ENCODE data around the gene HSP90B1. TPM values are rescaled to one million over a fixed set of nuclear protein-coding genes. Genes with fewer than 3 reads are reported as not detected.

The HSP90B1 gene
- total RNA-seq, 1 experiment from 2014 or later: 888 TPM

DNA sequence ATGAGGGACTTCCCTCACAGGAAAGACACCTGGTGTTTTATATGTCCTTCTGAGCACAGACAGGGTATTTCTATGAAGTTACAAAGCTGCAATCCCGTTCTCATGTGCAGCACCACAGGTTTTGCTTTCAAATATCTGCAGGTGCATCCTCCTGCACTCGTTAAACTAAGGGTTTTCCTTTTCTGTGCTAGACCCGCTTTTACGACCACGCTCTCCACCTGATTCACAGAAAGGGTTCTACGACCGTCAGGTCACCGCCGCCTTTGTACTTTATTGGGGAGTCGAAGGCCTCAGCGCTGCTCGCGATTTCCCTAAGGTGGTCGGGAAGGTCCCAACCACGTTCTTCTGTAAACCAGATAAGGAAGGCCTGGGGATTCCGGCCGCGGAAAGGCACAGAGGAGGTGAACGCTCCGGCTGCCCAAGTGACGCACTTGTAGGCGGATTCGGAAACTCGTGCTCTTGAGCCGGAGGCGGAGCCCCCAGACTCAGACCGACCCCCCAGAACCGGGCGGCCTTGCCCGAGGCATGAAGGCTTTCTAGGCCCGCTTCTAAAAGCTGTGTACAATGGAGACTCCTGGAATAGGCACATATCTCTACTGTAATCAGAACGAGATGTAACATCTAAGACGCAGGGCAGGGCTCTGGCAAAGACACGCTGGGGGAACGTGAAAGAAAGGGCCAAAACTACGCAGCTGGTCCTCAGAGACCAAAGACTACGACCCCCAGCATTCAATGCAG lies 995 bp upstream of the HSP90B1 start (continued):
- TF ChIP-seq, protein P1, sequence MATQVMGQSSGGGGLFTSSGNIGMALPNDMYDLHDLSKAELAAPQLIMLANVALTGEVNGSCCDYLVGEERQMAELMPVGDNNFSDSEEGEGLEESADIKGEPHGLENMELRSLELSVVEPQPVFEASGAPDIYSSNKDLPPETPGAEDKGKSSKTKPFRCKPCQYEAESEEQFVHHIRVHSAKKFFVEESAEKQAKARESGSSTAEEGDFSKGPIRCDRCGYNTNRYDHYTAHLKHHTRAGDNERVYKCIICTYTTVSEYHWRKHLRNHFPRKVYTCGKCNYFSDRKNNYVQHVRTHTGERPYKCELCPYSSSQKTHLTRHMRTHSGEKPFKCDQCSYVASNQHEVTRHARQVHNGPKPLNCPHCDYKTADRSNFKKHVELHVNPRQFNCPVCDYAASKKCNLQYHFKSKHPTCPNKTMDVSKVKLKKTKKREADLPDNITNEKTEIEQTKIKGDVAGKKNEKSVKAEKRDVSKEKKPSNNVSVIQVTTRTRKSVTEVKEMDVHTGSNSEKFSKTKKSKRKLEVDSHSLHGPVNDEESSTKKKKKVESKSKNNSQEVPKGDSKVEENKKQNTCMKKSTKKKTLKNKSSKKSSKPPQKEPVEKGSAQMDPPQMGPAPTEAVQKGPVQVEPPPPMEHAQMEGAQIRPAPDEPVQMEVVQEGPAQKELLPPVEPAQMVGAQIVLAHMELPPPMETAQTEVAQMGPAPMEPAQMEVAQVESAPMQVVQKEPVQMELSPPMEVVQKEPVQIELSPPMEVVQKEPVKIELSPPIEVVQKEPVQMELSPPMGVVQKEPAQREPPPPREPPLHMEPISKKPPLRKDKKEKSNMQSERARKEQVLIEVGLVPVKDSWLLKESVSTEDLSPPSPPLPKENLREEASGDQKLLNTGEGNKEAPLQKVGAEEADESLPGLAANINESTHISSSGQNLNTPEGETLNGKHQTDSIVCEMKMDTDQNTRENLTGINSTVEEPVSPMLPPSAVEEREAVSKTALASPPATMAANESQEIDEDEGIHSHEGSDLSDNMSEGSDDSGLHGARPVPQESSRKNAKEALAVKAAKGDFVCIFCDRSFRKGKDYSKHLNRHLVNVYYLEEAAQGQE (IDR thresholded peaks at IDR 0.05; ENCODE audit: low read depth): no peak
- TF ChIP-seq JUND (IDR thresholded peaks at IDR 0.05): no peak
- peak; percentile 69 for TF ChIP-seq POLR2A (IDR thresholded peaks at IDR 0.05; ENCODE audit: borderline replicate concordance, extremely low read depth, insufficient read depth, insufficient read length)
- no peak for TF ChIP-seq CBX3 (IDR thresholded peaks at IDR 0.05; ENCODE audit: low read depth)

DNA sequence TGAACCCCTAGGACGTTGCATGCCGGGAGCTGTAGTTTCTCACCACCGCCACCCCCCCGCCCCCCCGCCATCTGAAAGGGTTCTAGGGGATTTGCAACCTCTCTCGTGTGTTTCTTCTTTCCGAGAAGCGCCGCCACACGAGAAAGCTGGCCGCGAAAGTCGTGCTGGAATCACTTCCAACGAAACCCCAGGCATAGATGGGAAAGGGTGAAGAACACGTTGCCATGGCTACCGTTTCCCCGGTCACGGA lies 501 bp upstream of the HSP90B1 start:
- TF ChIP-seq JUND (IDR thresholded peaks at IDR 0.05) (no peak), CBX3 (IDR thresholded peaks at IDR 0.05; ENCODE audit: low read depth) (no peak), YY1 (IDR thresholded peaks at IDR 0.05; ENCODE audit: extremely low read depth, insufficient replicate concordance, low read depth, low read length) (peak; percentile 10)
- Histone ChIP-seq H3K4me2 (ENCODE audit: low read length) (peak overlapping the region; percentile 88), H3K9me3 (ENCODE audit: control insufficient read depth in 1 of 2, insufficient read depth in 1 of 2, low read depth in 1 of 2, low read length in 2 of 2) (no peaks in the 10 kb centered on the region), H3K9ac (ENCODE audit: low read length) (peak overlapping the region; percentile 65), H4K20me1 (ENCODE audit: insufficient read depth) (peaks cover 21% of the 10 kb centered on the region; the same call in 1 of the 2 replicates), H3K9me2 (ENCODE audit: insufficient read depth) (no peaks in the 10 kb centered on the region), H3K27ac (ENCODE audit: low read depth, low read length) (peak overlapping the region; percentile 63; the same call in 1 of the 2 replicates), H3K27me3 (ENCODE audit: insufficient read depth, low read length) (no peaks in the 10 kb centered on the region), H2AFZ (ENCODE audit: low read depth, low read length, poor library complexity, severe bottlenecking) (no peak overlapping the region), H3K4me1 (ENCODE audit: control insufficient read depth in 1 of 2, insufficient read depth in 2 of 2, low read length in 2 of 2) (peaks cover 10 to 32% of the 10 kb centered on the region in 2 experiments), H3K4me3 (replicated peaks in 1 of 2; ENCODE audit: low read depth in 1 of 2, low read length in 2 of 2) (peak overlapping the region; percentile 61 to 67), H3K79me2 (ENCODE audit: insufficient read depth, low read length) (peaks cover 44% of the 10 kb centered on the region), H3K36me3 (ENCODE audit: control insufficient read depth in 1 of 2, insufficient read depth in 2 of 2, low read length in 2 of 2) (peaks cover 26 to 33% of the 10 kb centered on the region in 2 experiments)
- POLR2A ChIA-PET: interaction anchor here (0.7 to 1.8 kb wide), 16 partner anchors 9 to 170 kb away, joined by 3 to 16 read pairs (median 4); partner anchors contain the start of gene TDG
- intact Hi-C loops (cut with micrococcal nuclease): loop anchor here (2.0 kb wide), 1 partner anchor 27 kb away; a partner anchor contains a TSS
- CTCF ChIA-PET: interaction anchor here (1.4 kb wide), 1 partner anchor 36 kb away, joined by 5 read pairs; the partner anchor contains the start of gene TDG
- DNase-seq (ENCODE audit: low read depth, low spot score) (no peak), ATAC-seq (no peak)
- RAD21 ChIA-PET (ENCODE audit: low non-redundant PET in 1 of 2, low total read pairs in 2 of 2, uncharacterized antibody in 2 of 2, unreplicated experiment in 2 of 2): interaction anchor here in 1 of 2 experiments (0.7 kb wide), 1 partner anchor 27 kb away, joined by 3 read pairs; no protein-coding TSS in a partner anchor
- BruUV-seq (replicated peaks): no TSS peak

Measured in HCT116 (cell line).